ENCODE data around the gene ZFYVE27.
A peak's percentile ranks its signal among the peaks of the same experiment; 100 is the strongest.

ZFYVE27 gene

DNA sequence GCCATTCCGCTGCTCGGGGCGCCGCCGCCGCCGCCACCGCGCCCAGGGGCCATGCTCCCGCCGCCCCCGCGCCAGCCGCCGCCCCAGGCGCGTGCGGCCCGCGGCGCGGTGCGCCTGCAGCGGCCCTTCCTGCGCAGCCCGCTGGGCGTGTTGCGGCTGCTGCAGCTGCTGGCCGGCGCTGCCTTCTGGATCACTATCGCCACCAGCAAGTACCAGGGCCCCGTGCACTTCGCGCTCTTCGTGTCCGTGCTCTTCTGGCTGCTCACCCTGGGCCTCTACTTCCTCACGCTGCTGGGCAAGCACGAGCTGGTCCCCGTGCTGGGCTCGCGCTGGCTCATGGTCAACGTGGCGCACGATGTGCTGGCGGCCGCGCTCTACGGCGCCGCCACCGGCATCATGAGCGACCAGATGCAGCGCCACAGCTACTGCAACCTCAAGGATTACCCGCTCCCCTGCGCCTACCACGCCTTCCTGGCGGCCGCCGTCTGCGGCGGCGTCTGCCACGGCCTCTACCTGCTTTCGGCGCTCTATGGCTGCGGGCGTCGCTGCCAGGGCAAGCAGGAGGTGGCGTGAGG is 23.0 kb upstream of the ZFYVE27 start:
- Histone ChIP-seq H3K14ac (ENCODE audit: low read length) (peak overlapping the region; percentile 97), H2AK5ac (ENCODE audit: low read length) (peak overlapping the region; percentile 91), H3K27me3 (ENCODE audit: insufficient read depth, low read length) (no peaks in the 10 kb centered on the region), H3K4me1 (ENCODE audit: control insufficient read depth in 1 of 2, insufficient read depth in 2 of 2, low read length in 2 of 2) (peaks cover 10 to 26% of the 10 kb centered on the region in 2 experiments), H3K27ac (ENCODE audit: low read depth, low read length) (peak overlapping the region; percentile 74), H2BK120ac (ENCODE audit: insufficient read depth, low read length, poor library complexity) (peak overlapping the region; percentile 81), H3K4me3 (ENCODE audit: low read depth, low read length) (peak overlapping the region; percentile 93), H4K12ac (ENCODE audit: low read depth, low read length) (peak overlapping the region; percentile 97), H3K36me3 (ENCODE audit: control insufficient read depth in 1 of 2, insufficient read depth in 2 of 2, low read length in 2 of 2) (peaks cover 7 to 14% of the 10 kb centered on the region in 2 experiments), H3K4ac (ENCODE audit: low read depth, low read length) (peak overlapping the region; percentile 75), H2BK12ac (ENCODE audit: low read length) (no peak overlapping the region), H3K4me2 (ENCODE audit: low read length) (peak overlapping the region; percentile 98), H3K9ac (ENCODE audit: low read length) (peak overlapping the region; percentile 81), H3K18ac (ENCODE audit: low read length) (peak overlapping the region; percentile 97), H4K91ac (ENCODE audit: low read depth, low read length) (peak overlapping the region; percentile 63), H4K8ac (ENCODE audit: low read depth, low read length) (peak overlapping the region; percentile 90), H2BK5ac (ENCODE audit: low read depth, low read length, poor library complexity) (peak overlapping the region; percentile 61), H3K79me1 (ENCODE audit: low read length) (peaks cover 14% of the 10 kb centered on the region), H3K9me3 (ENCODE audit: insufficient read depth, low read depth, low read length) (no peaks in the 10 kb centered on the region), H2AFZ (ENCODE audit: insufficient read depth, low read length, poor library complexity) (peak overlapping the region; percentile 80), H3K23ac (ENCODE audit: low read length) (peak overlapping the region; percentile 87), H3K79me2 (ENCODE audit: control insufficient read depth, insufficient read depth, low read length, poor library complexity) (peaks cover 12% of the 10 kb centered on the region)
- WGBS (ENCODE audit: extremely low coverage, insufficient coverage, insufficient read length), result no CpG with 5 or more reads among the region's 69 CpGs
- DNase-seq, result peak; percentile 69 to 73

DNA sequence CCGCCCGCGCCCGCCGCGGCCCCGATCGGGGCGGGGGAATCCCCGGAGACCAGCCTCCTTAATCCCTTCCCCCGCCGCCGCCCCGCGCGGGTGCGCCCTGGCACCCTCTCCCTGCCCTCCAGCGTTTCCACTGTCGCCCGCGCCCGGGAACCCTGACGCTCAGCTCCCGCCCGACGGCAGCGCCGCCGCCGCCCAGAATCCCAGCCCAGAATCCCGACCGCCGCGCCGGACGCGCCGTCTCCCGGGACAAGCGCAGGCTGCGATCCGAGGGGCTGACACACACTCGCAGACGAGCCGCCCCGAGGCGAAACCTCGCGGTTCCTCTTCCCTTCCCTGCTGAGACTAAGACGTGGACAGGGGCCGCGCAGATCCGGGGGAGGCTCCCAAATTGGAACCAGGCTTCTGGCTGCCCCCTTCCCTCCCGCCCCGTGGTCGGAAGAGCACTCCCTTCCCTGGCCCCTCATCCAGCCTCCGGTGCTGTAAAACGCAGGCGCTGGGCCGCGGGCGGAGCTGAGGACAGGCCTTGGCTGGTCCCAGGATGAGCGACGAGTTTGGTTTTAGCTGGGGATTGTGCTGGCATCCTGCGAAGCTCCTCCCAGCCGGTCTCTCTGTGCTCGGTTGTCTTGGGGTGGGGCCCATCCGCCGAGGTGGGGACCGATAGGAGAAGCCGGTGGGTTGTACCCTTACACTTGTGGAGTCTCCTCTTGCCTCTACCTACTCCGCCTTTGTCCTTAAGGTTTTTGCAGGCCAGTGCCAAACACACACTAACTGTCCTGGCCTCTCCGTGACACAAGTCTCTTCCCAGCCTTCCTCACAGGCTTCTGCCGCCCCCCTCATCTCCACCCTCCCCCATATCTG is 22.3 kb upstream of the ZFYVE27 start:
- peak overlapping the region; percentile 75 for H3K4ac ChIP-seq (ENCODE audit: low read depth, low read length)
- peak overlapping the region; percentile 80 for H2AFZ ChIP-seq (ENCODE audit: insufficient read depth, low read length, poor library complexity)
- no peaks in the 10 kb centered on the region for H3K27me3 ChIP-seq (ENCODE audit: insufficient read depth, low read length)
- H3K4me2 ChIP-seq (ENCODE audit: low read length), result peak overlapping the region; percentile 98
- peak overlapping the region; percentile 42 for H2BK12ac ChIP-seq (ENCODE audit: low read length)
- H3K18ac ChIP-seq (ENCODE audit: low read length), result peak overlapping the region; percentile 97
- peak overlapping the region; percentile 84 for H2AK5ac ChIP-seq (ENCODE audit: low read length)
- H3K36me3 ChIP-seq (ENCODE audit: control insufficient read depth in 1 of 2, insufficient read depth in 2 of 2, low read length in 2 of 2), result peaks cover 10 to 14% of the 10 kb centered on the region in 2 experiments
- WGBS (ENCODE audit: extremely low coverage, insufficient coverage, insufficient read length), result no CpG with 5 or more reads among the region's 74 CpGs
- H4K91ac ChIP-seq (ENCODE audit: low read depth, low read length), result peak overlapping the region; percentile 63
- H3K9ac ChIP-seq (ENCODE audit: low read length), result peak overlapping the region; percentile 81
- peak overlapping the region; percentile 90 for H4K8ac ChIP-seq (ENCODE audit: low read depth, low read length)
- H3K27ac ChIP-seq (ENCODE audit: low read depth, low read length), result peak overlapping the region; percentile 74
- H3K9me3 ChIP-seq (ENCODE audit: insufficient read depth, low read depth, low read length), result no peaks in the 10 kb centered on the region
- H3K4me3 ChIP-seq (ENCODE audit: low read depth, low read length), result peak overlapping the region; percentile 93
- peak overlapping the region; percentile 61 for H2BK5ac ChIP-seq (ENCODE audit: low read depth, low read length, poor library complexity)
- H3K79me2 ChIP-seq (ENCODE audit: control insufficient read depth, insufficient read depth, low read length, poor library complexity), result peaks cover 12% of the 10 kb centered on the region
- peak overlapping the region; percentile 97 for H3K14ac ChIP-seq (ENCODE audit: low read length)
- peak; percentile 75 to 78 for DNase-seq
- H2BK120ac ChIP-seq (ENCODE audit: insufficient read depth, low read length, poor library complexity), result peak overlapping the region; percentile 81
- peaks cover 11 to 27% of the 10 kb centered on the region in 2 experiments for H3K4me1 ChIP-seq (ENCODE audit: control insufficient read depth in 1 of 2, insufficient read depth in 2 of 2, low read length in 2 of 2)
- peak overlapping the region; percentile 97 for H4K12ac ChIP-seq (ENCODE audit: low read depth, low read length)
- H3K79me1 ChIP-seq (ENCODE audit: low read length), result peaks cover 14% of the 10 kb centered on the region
- H3K23ac ChIP-seq (ENCODE audit: low read length), result no peak overlapping the region

DNA sequence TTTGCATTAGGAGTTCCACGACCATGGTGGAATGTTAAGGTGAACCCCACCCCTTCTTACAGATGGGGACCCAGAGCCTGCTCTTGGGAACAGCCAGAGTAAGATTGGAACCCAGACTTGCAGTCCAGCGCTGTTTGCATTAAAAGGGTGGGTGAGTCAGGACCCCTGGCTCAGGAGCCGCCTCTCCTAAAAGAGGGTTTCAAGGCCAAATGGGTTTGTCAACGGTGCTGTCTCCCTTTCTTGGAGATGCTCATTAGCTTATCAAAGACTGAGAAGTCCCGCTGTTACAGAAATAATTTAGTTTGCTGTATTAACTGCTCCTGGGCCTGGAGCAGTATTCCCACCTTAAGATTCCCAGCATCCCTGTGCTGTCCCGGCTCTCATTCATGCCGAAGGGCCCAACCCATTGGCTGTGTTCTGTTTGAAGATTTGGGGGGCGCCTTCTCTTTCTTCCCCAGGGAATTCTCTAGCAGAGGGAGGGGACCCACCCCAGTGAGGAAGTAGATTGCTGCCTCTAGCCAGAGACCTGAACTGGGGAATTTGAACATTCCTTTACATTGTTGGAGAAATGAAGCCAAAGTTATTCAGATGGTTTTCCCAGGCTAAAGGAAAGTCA is 21.6 kb upstream of the ZFYVE27 start:
- Histone ChIP-seq H3K36me3 (ENCODE audit: control insufficient read depth in 1 of 2, insufficient read depth in 2 of 2, low read length in 2 of 2) (peaks cover 10 to 14% of the 10 kb centered on the region in 2 experiments), H2AFZ (ENCODE audit: insufficient read depth, low read length, poor library complexity) (peak overlapping the region; percentile 37), H3K27me3 (ENCODE audit: insufficient read depth, low read length) (no peaks in the 10 kb centered on the region), H3K4me3 (ENCODE audit: low read depth, low read length) (peak overlapping the region; percentile 93), H3K23ac (ENCODE audit: low read length) (no peak overlapping the region), H4K91ac (ENCODE audit: low read depth, low read length) (peak overlapping the region; percentile 63), H3K4ac (ENCODE audit: low read depth, low read length) (peak overlapping the region; percentile 15), H3K9ac (ENCODE audit: low read length) (peak overlapping the region; percentile 41), H2BK5ac (ENCODE audit: low read depth, low read length, poor library complexity) (no peak overlapping the region), H3K4me2 (ENCODE audit: low read length) (peak overlapping the region; percentile 98), H4K8ac (ENCODE audit: low read depth, low read length) (peak overlapping the region; percentile 90), H3K79me2 (ENCODE audit: control insufficient read depth, insufficient read depth, low read length, poor library complexity) (peaks cover 12% of the 10 kb centered on the region), H4K12ac (ENCODE audit: low read depth, low read length) (no peak overlapping the region), H2BK12ac (ENCODE audit: low read length) (peak overlapping the region; percentile 42), H3K79me1 (ENCODE audit: low read length) (peaks cover 14% of the 10 kb centered on the region), H3K4me1 (ENCODE audit: control insufficient read depth in 1 of 2, insufficient read depth in 2 of 2, low read length in 2 of 2) (peaks cover 11 to 27% of the 10 kb centered on the region in 2 experiments), H2BK120ac (ENCODE audit: insufficient read depth, low read length, poor library complexity) (no peak overlapping the region), H2AK5ac (ENCODE audit: low read length) (no peak overlapping the region), H3K18ac (ENCODE audit: low read length) (peak overlapping the region; percentile 61), H3K27ac (ENCODE audit: low read depth, low read length) (no peak overlapping the region), H3K9me3 (ENCODE audit: insufficient read depth, low read depth, low read length) (no peaks in the 10 kb centered on the region), H3K14ac (ENCODE audit: low read length) (no peak overlapping the region)
- no CpG with 5 or more reads among the region's 8 CpGs for WGBS (ENCODE audit: extremely low coverage, insufficient coverage, insufficient read length)
- DNase-seq, result no peak

DNA sequence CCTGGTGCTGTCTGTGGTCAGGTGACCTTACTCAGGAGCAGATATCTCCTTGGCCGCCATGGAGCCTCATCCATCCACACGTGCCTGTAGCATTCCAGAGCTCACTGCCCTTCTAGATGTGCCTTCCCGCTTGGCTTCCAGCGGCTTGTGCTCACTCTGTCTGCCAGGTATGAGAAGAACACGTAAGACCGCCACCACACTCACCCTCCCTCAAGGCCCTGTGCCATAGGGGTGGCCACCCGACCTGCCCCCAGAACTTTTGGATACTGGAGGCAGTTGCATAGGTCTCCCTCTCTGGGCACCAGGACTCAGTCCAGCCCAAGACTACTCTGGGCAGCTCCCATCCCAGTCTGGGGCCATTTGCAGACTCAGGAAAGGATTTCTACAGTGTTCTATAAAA is 19.3 kb upstream of the ZFYVE27 start:
- peaks cover 11 to 27% of the 10 kb centered on the region in 2 experiments for H3K4me1 ChIP-seq (ENCODE audit: control insufficient read depth in 1 of 2, insufficient read depth in 2 of 2, low read length in 2 of 2)
- H2AK5ac ChIP-seq (ENCODE audit: low read length), result no peak overlapping the region
- H2BK120ac ChIP-seq (ENCODE audit: insufficient read depth, low read length, poor library complexity), result no peak overlapping the region
- no peaks in the 10 kb centered on the region for H3K9me3 ChIP-seq (ENCODE audit: insufficient read depth, low read depth, low read length)
- peaks cover 10 to 14% of the 10 kb centered on the region in 2 experiments for H3K36me3 ChIP-seq (ENCODE audit: control insufficient read depth in 1 of 2, insufficient read depth in 2 of 2, low read length in 2 of 2)
- H3K23ac ChIP-seq (ENCODE audit: low read length), result no peak overlapping the region
- no peak overlapping the region for H2BK5ac ChIP-seq (ENCODE audit: low read depth, low read length, poor library complexity)
- no peak overlapping the region for H3K4me3 ChIP-seq (ENCODE audit: low read depth, low read length)
- H4K91ac ChIP-seq (ENCODE audit: low read depth, low read length), result no peak overlapping the region
- no peak overlapping the region for H3K4me2 ChIP-seq (ENCODE audit: low read length)
- H3K79me2 ChIP-seq (ENCODE audit: control insufficient read depth, insufficient read depth, low read length, poor library complexity), result peaks cover 12% of the 10 kb centered on the region
- WGBS (ENCODE audit: extremely low coverage, insufficient coverage, insufficient read length), result no CpG with 5 or more reads among the region's 7 CpGs
- no peak overlapping the region for H3K18ac ChIP-seq (ENCODE audit: low read length)
- no peak overlapping the region for H3K9ac ChIP-seq (ENCODE audit: low read length)
- H4K8ac ChIP-seq (ENCODE audit: low read depth, low read length), result no peak overlapping the region
- H4K12ac ChIP-seq (ENCODE audit: low read depth, low read length), result no peak overlapping the region
- no peak overlapping the region for H3K14ac ChIP-seq (ENCODE audit: low read length)
- no peak overlapping the region for H2AFZ ChIP-seq (ENCODE audit: insufficient read depth, low read length, poor library complexity)
- DNase-seq, result peak in 1 of 2 donors; percentile 45
- H2BK12ac ChIP-seq (ENCODE audit: low read length), result no peak overlapping the region
- no peaks in the 10 kb centered on the region for H3K27me3 ChIP-seq (ENCODE audit: insufficient read depth, low read length)
- H3K27ac ChIP-seq (ENCODE audit: low read depth, low read length), result no peak overlapping the region
- H3K4ac ChIP-seq (ENCODE audit: low read depth, low read length), result no peak overlapping the region
- peaks cover 14% of the 10 kb centered on the region for H3K79me1 ChIP-seq (ENCODE audit: low read length)

All from trophoblast cell (in vitro differentiated cells and primary cell).